GM12873 (cell line): ENCODE results near the gene ANKRD37.

ENCODE experiments used
- CTCF ChIP-seq: IDR thresholded peaks from 2 replicates; pipeline ENCODE4 v1.5.1; 2012; ENCODE audit warnings: low read depth, mild to moderate bottlenecking, moderate library complexity, low read length, control low read depth; ENCODE audit not compliant: insufficient read depth; ENCODE audit errors: missing control alignments

Gene ANKRD37

GRCh38 chr4:185358514-185358913 lies 38.1 kb upstream of the ANKRD37 start:
- no peak for TF ChIP-seq CTCF

- no peak for TF ChIP-seq CTCF
Observed at GRCh38 chr4:185358959-185359358, 37.7 kb upstream of the ANKRD37 start.

- TF ChIP-seq CTCF: no peak
Observed at GRCh38 chr4:185359767-185360446, 36.7 kb upstream of the ANKRD37 start.

- TF ChIP-seq CTCF: no peak
Observed at GRCh38 chr4:185361872-185362271, 34.8 kb upstream of the ANKRD37 start.

GRCh38 chr4:185363251-185363650 lies 33.4 kb upstream of the ANKRD37 start:
- no peak for TF ChIP-seq CTCF

GRCh38 chr4:185364886-185365285 lies 31.8 kb upstream of the ANKRD37 start:
- TF ChIP-seq CTCF: no peak

- TF ChIP-seq CTCF: no peak
Observed at GRCh38 chr4:185369731-185370130, 26.9 kb upstream of the ANKRD37 start.
